Stomach (tissue), 4 donors: ENCODE measurements around the gene C4orf50.

Experiments
- CTCF ChIP-seq, 7 experiments: fragments of 450-650 bp in 4 of 7; fragments of 200-600 bp in 3 of 7; sonication (generic) in 3 of 7; IDR thresholded peaks; one replicate each; pipeline ENCODE4 v1.5.1; 2016 to 2019; ENCODE audit warnings: antibody characterized with exemption in 7 of 7, control low read depth in 2 of 7, mild to moderate bottlenecking in 1 of 7
- POLR2A ChIP-seq, 4 donors: fragments of 450-650 bp; IDR thresholded peaks; one replicate each; pipeline ENCODE4 v1.6.1; 2016; ENCODE audit warnings: antibody characterized with exemption in 4 of 4, control low read depth in 2 of 4, mild to moderate bottlenecking in 1 of 4, moderate library complexity in 1 of 4

GRCh38 chr4:5952975-5953951, 65.0 kb downstream of the C4orf50 start:
- TF ChIP-seq POLR2A (IDR thresholded peaks at IDR 0.05) = no peak
- TF ChIP-seq CTCF (IDR thresholded peaks at IDR 0.05) = no peak
